NCI-H1092 (cell line): ENCODE data around the gene C5.

ENCODE experiments used
- DNase-seq: peaks from one replicate; lab custom pipeline; 2025; lab: John Stamatoyannopoulos, UW

The C5 gene

DNA sequence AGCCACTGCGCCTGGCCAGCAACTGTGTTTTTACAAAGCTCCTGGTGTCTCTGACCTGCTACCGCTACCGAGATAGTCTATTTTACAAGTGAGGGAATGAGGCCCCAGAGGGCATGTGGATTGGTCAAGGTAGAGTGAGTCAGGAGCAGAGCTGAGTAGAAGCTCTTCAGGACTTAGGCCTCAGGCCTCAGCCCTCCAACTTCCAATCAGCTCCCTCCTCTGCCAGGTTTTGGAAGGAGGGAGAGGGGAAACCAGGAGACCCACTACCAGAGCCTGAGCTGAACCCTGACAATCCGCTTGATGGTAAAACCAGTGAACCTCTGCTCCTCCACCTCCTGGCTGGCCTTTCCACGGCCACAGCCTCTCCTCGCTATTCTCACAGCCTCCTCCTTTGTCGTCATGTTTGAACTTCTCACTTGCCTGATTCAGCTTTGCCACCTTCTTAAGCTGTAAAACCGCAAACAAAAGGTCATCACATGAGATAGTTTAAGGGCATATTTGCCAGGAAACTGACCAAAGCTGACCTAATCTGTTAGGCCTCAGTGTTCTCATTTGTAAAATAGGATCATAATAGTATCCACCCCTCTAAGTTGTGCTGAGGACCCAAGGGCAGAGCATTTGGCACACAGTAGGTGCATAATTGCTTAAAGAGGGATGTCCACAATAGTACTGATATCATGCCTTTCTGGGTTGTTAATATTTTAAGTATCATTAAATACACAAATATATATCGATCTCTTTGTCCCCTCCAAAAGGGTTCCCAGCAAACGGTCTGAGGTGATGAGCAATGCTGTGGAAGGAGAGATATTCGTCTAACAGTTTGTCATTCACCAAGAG lies 125.2 kb downstream of the C5 start:
- DNase-seq = no peak

DNA sequence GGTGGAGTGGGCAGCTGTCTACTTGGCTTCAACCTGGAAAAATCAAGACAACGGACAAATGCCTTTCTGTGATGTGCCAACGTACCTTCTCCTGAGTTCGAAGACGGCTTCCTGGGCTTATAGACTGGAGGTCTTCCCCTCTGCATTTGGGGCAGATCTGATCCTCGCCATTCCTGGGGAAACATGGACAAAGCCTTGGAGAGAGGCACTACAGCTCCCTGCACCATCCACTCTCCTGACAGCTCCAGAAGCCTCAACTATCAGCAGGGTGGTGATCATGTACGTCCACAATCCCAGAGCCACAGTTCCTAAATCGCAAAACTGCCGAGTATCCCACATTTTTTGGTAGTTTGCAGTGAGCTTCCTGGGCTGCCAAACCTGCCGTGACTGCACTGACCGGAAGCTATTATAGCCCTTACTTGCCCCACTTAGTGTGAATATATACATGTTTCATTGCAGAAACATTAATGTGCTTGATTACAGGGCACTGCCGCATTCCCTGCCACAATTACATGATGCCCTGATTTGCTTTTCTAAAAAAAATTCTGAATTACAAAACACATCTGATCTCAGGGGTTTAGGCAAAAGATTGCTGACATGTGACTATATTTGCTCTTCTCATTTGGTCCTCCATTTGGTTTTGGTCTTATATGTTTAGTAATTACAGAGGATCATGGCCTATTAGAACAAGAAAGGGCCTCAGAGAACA lies 126.3 kb downstream of the C5 start:
- DNase-seq = no peak

DNA sequence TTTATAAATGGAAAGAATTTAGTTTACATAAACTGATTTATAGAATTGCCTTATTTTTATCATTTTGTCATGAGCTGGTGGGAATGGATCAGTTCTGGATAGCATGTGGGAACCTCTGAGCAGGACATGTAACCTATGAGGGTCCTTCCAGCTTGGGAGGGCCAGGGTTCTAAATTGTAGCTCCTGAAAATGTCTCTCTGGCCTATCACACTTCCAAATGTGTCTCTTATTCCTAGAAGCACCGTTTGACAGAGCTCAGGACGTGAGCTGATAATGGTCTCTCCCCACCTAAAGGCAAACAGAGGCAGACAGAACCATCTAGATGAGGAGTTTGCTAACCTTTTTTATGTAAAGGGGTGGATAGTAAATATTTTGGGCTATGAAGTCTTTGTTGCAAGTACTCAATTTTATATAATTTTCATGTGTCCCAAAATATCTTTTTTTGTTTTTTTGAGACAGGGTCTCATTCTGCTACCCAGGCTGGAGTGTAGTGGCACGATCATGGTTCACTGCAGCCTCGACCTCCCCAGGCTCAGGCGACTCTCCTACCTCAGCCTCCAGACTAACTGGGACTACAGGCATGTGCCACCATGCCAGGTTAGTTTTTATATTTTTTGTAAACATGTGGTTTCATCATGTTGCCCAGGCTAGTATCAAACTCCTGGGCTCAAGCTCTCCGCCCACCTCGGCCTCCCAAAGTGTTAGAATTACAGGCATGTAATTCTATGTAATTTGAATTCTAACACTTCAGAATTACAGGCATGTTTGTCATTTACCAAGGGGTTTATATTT lies 127.5 kb downstream of the C5 start:
- DNase-seq = no peak

GRCh38 chr9:120921661-120922181 lies 128.4 kb downstream of the C5 start:
- no peak for DNase-seq

- no peak for DNase-seq
Observed at GRCh38 chr9:120920806-120921178, 129.3 kb downstream of the C5 start.

GRCh38 chr9:120919843-120920805 lies 130.0 kb downstream of the C5 start:
- no peak for DNase-seq

- no peak for DNase-seq
Observed at GRCh38 chr9:120918931-120919842, 130.9 kb downstream of the C5 start.

DNA sequence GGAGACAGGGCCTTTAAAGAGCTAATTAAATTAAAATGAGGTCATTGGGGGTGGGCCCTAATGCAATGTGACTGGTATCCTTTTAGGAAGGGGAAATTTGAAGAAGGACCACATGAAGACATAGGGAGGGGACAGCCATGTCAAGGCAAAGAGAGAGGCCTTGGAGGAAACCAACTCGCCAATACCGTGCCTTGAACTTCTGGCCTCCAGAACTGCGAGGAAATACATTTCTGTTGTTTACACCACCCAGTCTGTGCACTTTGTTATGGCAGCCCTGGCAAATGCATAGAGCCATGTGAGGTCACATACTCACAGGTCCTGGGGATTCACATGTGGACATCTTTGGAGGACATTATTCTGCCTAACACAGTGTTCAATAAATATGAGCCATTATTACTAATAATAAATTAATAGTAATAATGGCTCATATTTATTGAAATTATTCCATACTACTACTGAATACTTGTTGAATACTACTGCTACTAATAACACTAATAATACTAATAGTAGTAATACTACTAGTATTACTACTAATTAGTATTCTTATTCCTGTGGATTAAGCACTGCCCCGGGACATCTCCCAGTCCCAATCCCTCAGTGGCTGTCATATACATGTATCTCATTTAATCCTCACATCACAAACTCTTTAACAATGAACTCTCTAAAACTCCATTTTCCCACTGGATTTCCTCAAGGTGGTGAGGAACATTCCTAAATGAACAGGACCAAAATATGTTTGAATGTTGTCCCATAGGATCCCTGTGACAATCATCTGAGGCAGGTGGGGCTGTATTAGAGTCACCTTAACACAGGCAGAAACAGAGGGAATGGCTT lies 131.9 kb downstream of the C5 start:
- no peak for DNase-seq

DNA sequence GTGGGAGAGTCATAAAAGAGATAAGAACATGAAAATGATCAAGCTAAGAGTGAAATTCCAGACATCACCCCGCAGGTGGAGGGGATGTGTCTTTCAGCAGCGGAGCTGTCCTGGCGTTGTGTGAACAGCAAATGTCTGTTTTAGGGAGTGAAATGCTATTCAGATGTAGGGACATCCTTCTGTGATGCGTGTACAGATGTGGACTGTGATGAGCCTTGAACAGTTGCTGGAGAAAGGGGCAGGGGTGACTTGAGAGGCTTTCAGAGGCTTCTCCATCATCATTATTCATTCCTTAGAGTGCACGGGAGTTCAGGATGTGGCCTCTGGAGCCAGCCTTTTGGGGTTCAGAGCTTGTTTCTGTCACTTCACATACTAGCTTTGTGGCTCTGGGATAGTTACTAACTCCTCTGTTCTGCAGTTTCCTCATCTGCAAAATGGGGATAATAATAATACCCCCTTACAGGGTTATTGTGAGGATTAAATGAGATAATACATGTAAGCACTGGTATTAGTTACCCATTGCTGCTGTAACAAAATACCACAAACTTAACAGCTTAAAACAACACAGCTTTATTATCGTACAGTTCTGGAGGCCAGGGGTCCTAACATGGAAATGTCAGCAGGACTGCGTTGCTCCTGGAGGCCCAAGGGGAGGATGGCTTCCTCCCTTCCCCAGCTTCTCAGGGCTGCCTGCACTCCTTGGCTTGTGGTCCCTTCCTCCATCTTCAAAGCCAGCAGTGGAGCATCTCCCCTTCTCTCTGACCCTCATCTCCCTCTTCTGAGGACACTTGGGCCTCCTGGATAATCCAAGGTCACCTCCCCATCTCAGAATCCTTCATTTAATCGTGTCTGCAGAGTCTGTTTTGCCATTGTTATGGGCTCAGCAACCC lies 132.8 kb downstream of the C5 start:
- DNase-seq = no peak

DNA sequence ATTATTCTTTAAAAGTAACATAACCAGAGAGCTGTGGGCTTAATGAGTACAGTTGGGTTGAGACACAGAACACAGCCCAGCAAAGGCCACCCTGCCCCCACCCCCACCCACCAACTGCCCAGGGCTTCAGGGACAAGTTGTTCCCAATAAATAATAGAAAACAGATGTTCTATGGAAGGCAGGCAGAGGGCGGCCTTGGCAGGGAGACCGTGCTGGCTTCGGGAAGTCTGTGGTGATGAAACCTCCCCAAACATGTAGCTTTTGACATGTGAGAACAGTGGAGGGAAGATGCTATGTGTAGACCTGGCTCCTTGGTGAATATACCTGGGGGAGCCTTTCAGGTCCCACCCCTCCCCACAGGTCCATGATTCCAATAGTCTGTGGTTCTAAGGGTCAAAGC lies 133.5 kb downstream of the C5 start:
- no peak for DNase-seq

- DNase-seq = no peak
Observed at GRCh38 chr9:120915854-120916470, 134.1 kb downstream of the C5 start.

GRCh38 chr9:120914953-120915352 lies 135.1 kb downstream of the C5 start:
- DNase-seq = no peak

DNA sequence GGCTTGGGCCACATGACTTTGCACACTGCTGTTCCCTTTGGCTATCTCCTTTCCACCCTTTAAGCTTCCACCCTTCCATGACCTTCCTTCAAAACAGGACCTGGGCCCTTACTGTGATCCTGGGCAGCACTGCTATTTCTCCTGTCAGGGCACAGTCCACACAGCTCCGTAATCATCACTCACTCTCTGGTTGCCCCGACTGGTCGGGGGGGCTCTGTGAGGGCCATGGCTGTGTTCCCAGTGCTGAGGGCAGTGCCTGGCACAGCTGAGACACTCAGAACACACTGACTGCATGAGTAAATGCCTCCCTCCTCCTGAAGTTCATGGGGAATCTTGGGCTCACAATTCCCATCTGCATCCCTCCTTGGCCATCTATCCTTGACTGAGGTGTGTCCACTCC lies 135.7 kb downstream of the C5 start:
- no peak for DNase-seq

DNA sequence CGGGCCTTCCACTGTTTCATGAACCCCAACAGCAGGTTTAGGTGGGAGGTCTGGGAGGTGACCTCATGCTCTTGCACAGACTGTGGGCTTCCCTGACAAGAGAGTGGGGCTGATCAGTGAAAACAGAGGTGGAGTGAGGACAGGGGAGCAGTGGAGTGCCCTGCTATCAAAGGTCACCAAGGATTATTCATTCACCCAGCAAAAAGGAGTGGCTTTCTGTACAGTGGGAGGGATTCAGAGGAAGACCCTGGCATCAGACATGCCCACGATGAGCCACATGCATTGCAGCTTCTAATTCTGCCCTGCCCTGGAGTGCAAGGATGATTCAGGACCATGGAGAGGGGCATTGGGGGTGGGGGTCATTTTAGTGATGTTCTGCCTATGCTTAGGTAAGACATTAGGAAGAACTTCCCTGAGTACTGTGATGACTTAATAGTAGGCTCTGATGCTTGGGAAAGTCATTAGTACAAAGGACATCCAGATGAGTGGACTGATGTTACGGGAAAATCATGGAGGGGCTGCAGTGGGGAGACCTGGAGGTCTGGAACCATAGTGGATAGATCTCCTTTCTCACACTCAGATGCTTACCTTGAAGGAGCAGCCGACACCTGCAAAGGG lies 136.3 kb downstream of the C5 start:
- no peak for DNase-seq

DNA sequence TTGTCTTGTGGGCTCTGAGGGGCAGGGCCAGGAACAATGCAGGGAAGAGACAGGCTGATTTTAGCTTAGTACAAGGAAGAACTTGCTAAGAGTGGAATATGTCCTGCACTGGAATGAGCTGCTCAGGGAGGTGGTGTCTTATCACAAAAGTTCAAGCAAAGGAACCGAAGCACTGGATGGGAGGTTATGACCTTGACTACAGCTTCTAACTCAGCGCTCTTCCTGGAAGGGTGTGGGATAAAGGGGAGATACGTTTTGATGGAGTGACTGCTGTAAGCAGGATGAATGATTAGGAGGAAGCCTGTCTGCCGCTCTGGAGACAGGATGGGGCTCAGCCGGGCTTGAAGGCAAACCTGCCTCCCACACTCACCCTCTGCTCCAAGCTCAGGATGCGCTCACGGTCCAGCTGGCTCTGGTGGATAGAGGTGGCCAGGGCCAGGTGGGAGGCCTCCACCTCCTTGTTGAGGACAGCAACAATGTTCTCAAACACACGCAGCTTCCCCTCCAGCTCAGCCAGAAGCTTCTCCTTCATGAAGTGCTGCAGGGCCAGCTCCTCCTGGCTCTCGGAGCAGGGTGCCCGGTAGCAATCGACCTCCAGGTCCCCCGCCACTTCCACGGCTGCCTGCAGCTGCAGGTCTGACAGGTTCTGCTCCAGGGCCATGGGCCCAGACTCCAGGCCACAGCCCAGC lies 137.0 kb downstream of the C5 start:
- DNase-seq = no peak

DNA sequence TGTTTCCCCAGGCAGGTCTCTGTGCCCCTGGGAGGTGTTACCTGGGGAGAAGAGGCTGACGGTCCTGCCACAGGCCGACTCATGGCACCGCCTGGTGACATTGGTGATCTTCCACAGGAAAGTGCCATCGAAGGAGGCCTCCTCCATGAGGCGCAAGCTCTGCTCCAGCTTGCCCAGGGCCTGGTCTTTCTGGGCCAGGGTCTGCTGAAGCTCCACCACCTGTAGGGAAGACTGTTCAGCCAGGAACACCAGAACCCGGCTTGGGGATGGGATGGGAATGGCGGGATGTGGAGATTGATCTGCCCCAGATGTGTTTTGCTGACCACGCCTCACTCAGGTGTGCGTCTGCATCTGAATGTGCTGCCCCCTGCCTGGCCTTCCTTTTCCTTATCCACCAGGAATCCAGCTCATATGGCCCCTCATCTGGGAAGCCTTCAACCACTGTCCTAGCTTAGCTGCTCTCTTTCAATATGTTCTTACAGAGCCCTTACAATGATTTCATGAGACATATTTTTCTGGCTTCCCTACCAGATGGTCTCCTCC lies 138.7 kb downstream of the C5 start:
- DNase-seq = no peak

GRCh38 chr9:120910643-120911042 lies 139.4 kb downstream of the C5 start:
- DNase-seq = no peak
